ENCODE results near the gene IRS2.
"Not testable (repeated sequence)": the region's sequence is repeated elsewhere in the genome, so short reads cannot be mapped to it uniquely, and the experiment has no call there.

The IRS2 gene

DNA sequence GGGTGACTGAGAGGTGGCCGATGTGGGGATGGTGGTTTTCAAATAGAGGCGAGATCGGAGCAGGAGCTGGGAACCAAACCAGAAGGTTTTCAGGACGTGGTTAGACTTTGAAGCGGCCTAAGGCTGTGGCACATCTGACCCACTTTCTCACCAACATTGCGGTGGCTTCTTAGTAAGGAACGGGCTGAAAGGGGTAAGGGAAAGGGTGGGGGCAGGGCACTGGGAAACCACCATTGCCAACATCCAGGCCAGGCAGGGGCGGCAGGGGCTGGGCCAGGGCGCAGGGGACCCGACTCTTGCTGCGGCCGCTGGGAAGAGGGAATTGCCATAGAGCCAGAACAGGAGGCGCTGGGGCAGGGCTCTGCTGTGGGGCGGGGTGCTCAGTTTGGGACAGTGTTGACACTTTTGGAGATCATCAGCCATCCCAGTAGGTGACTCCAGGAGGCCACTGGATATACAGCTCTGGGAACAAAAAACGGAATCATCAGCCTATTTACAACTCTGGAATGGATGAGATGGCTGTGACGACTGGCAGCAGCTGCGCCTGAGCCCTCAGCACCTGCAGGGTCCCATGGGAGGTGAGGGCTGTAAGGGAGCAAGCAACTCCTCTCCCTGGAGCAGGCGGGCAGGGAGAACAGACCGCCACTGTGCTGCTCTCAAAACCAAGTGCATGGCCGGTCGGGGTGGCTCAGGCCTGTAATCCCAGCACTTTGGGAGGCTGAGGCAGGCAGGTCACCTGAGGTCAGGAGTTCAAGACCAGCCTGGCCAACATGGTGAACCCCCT, 52.2 kb downstream of the IRS2 start:
- no peaks in the 10 kb centered on the region for H4K20me1 ChIP-seq (ENCODE audit: insufficient read depth, low read length, poor library complexity, severe bottlenecking)
- H3K36me3 ChIP-seq (ENCODE audit: insufficient read depth, low read length): no peaks in the 10 kb centered on the region
- H3K4me2 ChIP-seq (ENCODE audit: low read depth, low read length, poor library complexity, severe bottlenecking): no peak overlapping the region
- no peak overlapping the region for H2AFZ ChIP-seq (ENCODE audit: low read length)
- no peak overlapping the region for H3K4me3 ChIP-seq (ENCODE audit: low read length, poor library complexity, severe bottlenecking)
- no peaks in the 10 kb centered on the region for H3K9me2 ChIP-seq (replicated peaks; ENCODE audit: low read depth, low read length)
- no peaks in the 10 kb centered on the region for H3K27me3 ChIP-seq (ENCODE audit: insufficient read depth, low read length, poor library complexity, severe bottlenecking)
- no peak overlapping the region for H3K9ac ChIP-seq (ENCODE audit: low read depth, low read length, poor library complexity, severe bottlenecking)
- H3F3A ChIP-seq (ENCODE audit: low read depth): no peaks in the 10 kb centered on the region
- peaks cover 24% of the 10 kb centered on the region for H3K4me1 ChIP-seq (ENCODE audit: insufficient read depth, low read length, poor library complexity, severe bottlenecking)
- TF ChIP-seq, protein P1, sequence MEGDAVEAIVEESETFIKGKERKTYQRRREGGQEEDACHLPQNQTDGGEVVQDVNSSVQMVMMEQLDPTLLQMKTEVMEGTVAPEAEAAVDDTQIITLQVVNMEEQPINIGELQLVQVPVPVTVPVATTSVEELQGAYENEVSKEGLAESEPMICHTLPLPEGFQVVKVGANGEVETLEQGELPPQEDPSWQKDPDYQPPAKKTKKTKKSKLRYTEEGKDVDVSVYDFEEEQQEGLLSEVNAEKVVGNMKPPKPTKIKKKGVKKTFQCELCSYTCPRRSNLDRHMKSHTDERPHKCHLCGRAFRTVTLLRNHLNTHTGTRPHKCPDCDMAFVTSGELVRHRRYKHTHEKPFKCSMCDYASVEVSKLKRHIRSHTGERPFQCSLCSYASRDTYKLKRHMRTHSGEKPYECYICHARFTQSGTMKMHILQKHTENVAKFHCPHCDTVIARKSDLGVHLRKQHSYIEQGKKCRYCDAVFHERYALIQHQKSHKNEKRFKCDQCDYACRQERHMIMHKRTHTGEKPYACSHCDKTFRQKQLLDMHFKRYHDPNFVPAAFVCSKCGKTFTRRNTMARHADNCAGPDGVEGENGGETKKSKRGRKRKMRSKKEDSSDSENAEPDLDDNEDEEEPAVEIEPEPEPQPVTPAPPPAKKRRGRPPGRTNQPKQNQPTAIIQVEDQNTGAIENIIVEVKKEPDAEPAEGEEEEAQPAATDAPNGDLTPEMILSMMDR (conservative IDR thresholded peaks at IDR 0.05; ENCODE audit: low read length): no peak
- no peak for TF ChIP-seq EZH2phosphoT487 (IDR thresholded peaks at IDR 0.05; ENCODE audit: borderline replicate concordance)
- no peaks in the 10 kb centered on the region for H3K9me3 ChIP-seq (ENCODE audit: insufficient read depth, low read depth, low read length)
- no peaks in the 10 kb centered on the region for H3K79me2 ChIP-seq (ENCODE audit: insufficient read depth, low read length)

DNA sequence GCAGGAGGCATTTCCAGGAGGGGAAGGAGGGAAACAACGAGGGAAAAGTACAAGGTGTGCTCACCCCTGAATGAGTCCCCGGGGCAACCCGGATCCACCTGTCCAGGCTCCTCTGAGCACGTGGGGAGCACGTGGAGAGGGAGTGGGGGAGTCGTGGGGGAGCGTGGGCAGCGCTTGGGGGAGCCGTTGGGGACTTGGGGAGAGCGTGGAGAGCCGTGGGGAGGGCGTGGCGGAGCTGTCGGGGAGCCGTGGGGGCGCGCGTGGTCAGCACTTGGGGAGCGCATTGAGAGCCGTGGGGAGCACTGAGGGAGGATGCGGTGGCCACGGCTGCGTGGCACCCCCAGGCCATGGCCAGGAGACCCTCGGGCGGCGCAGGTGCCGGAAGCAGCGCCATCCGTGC, 52.8 kb downstream of the IRS2 start:
- no peaks in the 10 kb centered on the region for H3K36me3 ChIP-seq (ENCODE audit: insufficient read depth, low read length)
- H3K4me2 ChIP-seq (ENCODE audit: low read depth, low read length, poor library complexity, severe bottlenecking): no peak overlapping the region
- H3K9ac ChIP-seq (ENCODE audit: low read depth, low read length, poor library complexity, severe bottlenecking): no peak overlapping the region
- no peaks in the 10 kb centered on the region for H3F3A ChIP-seq (ENCODE audit: low read depth)
- peaks cover 30% of the 10 kb centered on the region for H3K4me1 ChIP-seq (ENCODE audit: insufficient read depth, low read length, poor library complexity, severe bottlenecking)
- TF ChIP-seq EZH2phosphoT487 (IDR thresholded peaks at IDR 0.05; ENCODE audit: borderline replicate concordance): no peak
- TF ChIP-seq, protein P1 (conservative IDR thresholded peaks at IDR 0.05; ENCODE audit: low read length): no peak
- H3K4me3 ChIP-seq (ENCODE audit: low read length, poor library complexity, severe bottlenecking): no peak overlapping the region
- no peak overlapping the region for H2AFZ ChIP-seq (ENCODE audit: low read length)
- H4K20me1 ChIP-seq (ENCODE audit: insufficient read depth, low read length, poor library complexity, severe bottlenecking): no peaks in the 10 kb centered on the region
- H3K79me2 ChIP-seq (ENCODE audit: insufficient read depth, low read length): no peaks in the 10 kb centered on the region
- no peaks in the 10 kb centered on the region for H3K27me3 ChIP-seq (ENCODE audit: insufficient read depth, low read length, poor library complexity, severe bottlenecking)
- no peaks in the 10 kb centered on the region for H3K9me2 ChIP-seq (replicated peaks; ENCODE audit: low read depth, low read length)
- no peaks in the 10 kb centered on the region for H3K9me3 ChIP-seq (ENCODE audit: insufficient read depth, low read depth, low read length)

DNA sequence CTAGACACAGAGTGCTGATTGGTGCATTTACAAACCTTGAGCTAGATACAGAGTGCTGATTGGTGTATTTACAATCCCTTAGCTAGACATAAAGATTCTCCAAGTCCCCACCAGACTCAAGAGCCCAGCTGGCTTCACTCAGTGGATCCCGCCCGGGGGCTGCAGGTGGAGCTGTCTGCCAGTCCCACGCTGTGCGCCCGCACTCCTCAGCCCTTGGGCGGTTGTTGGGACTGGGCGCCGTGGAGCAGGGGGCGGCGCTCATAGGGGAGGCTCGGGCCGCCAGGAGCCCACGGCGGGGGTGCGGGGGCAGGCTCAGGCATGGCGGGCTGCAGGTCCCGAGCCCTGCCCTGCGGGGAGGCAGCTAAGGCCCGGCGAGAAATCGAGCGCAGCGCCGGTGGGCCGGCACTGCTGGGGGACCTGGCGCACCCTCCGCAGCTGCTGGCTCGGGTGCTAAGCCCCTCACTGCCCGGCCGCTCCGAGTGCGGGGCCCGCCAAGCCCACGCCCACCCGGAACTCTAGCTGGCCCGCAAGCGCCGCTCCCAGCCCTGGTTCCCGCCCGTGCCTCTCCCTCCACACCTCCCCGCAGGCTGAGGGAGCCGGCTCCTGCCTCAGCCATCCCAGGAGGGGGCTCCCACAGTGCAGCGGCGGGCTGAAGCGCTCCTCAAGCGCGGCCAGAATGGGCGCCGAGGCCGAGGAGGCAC, 53.8 kb downstream of the IRS2 start:
- peaks cover 30% of the 10 kb centered on the region for H3K4me1 ChIP-seq (ENCODE audit: insufficient read depth, low read length, poor library complexity, severe bottlenecking)
- not testable (repeated sequence) for H3F3A ChIP-seq (ENCODE audit: low read depth); H3K9me2 ChIP-seq (replicated peaks; ENCODE audit: low read depth, low read length); H3K27me3 ChIP-seq (ENCODE audit: insufficient read depth, low read length, poor library complexity, severe bottlenecking); H2AFZ ChIP-seq (ENCODE audit: low read length); H3K9me3 ChIP-seq (ENCODE audit: insufficient read depth, low read depth, low read length); H3K4me3 ChIP-seq (ENCODE audit: low read length, poor library complexity, severe bottlenecking); H3K79me2 ChIP-seq (ENCODE audit: insufficient read depth, low read length); H3K4me2 ChIP-seq (ENCODE audit: low read depth, low read length, poor library complexity, severe bottlenecking); H3K9ac ChIP-seq (ENCODE audit: low read depth, low read length, poor library complexity, severe bottlenecking); H3K36me3 ChIP-seq (ENCODE audit: insufficient read depth, low read length); H4K20me1 ChIP-seq (ENCODE audit: insufficient read depth, low read length, poor library complexity, severe bottlenecking)
